ENCODE measurements around the gene MTHFD1L.

The MTHFD1L gene

GRCh38 chr6:151131324-151132007, 266.0 kb downstream of the MTHFD1L start:
- no peak for DNase-seq

DNA sequence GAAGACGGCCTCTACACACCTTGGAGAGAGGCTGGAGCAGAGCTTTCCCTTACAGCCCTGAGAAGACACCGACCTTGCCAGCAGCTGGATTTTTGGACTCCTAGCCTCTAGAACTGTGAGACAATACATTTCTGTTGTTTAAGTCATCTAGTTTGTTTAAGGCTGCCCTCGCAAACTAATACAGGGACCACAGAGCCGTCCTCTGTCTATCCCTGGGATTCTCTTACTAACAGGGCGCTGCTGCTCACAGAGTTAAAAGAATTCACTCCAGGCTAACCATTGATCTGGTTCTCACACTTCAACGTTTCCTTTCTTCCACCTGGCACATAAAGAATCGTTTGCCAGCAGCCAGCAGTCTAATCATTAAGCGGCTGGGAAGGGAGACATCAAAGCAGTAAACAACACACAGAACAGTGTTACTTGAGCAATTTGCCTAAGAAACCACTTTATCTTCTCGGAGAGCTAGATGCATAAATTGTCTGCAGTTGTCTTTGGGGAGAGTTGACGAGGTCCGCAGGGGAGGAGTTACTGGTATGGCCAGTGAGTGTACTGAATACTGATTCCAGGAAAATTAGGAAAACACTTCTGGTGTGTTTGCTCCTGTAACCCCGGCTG, 270.7 kb downstream of the MTHFD1L start:
- DNase-seq, result no peak

GRCh38 chr6:151137542-151137941, 272.0 kb downstream of the MTHFD1L start:
- no peak for DNase-seq

GRCh38 chr6:151139524-151139923, 274.0 kb downstream of the MTHFD1L start:
- DNase-seq, result no peak

DNA sequence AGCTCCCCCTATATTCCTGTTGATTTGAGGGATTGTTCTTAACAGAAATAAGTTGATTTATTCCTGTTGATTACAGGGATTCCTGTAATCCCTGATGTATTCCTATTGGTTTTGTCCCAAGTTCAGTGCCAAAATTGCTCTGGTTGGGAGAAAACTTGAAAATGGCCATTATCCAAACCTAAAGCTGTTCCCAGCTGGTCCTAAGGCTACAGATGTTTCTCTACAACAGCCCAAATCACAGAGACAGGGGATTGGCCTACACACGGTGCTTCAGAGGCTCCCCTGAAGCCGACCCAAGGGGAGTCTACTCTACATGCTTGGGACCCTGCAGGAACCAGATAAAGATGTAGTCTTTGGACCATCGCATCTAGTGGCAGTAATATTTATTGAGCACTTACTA, 275.3 kb downstream of the MTHFD1L start:
- DNase-seq, result no peak

GRCh38 chr6:151141685-151142084, 276.2 kb downstream of the MTHFD1L start:
- DNase-seq, result no peak

- no peak for DNase-seq
Measured at GRCh38 chr6:151142676-151143075, 277.2 kb downstream of the MTHFD1L start.

DNA sequence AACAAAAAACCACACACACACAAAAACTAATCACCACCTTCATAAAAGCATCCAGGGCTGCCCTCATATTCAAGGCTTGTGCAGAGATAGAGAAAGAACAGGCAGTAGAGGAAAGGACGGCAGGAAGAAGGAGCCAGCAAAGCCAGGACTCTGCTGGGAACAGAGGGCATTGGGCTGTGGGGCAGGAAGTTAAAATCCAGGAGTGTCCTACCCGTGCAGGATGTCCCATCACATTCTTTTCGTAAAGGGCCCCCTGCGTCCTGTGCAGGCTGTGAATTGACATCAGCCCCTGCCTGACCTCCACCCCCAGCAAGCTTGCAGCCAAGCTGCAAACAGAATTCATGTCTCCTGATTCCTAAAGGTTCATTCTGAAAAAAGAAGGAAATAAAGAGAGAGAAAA, 277.8 kb downstream of the MTHFD1L start:
- DNase-seq, result no peak

DNA sequence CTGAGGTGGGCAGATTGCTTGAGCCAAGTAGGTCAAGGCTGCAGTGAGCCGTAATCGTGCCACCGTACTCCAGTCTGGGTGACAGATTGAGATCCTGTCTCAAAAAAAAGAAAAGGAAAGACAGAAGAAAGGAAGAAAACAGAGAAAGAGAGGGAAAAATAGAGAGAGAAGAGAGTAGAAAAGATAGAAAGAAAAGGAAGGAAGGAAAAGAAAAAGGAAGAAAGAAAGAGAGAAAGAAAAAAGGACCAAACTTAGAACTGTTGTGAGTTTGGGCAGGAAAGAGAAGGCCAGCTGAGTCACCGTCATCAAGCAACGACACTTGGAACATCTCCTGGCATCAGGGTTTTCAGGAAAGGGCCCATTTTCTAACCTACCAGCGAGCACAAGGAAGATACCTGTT, 278.3 kb downstream of the MTHFD1L start:
- no peak for DNase-seq

- no peak for DNase-seq
Measured at GRCh38 chr6:151147118-151147832, 281.8 kb downstream of the MTHFD1L start.

DNA sequence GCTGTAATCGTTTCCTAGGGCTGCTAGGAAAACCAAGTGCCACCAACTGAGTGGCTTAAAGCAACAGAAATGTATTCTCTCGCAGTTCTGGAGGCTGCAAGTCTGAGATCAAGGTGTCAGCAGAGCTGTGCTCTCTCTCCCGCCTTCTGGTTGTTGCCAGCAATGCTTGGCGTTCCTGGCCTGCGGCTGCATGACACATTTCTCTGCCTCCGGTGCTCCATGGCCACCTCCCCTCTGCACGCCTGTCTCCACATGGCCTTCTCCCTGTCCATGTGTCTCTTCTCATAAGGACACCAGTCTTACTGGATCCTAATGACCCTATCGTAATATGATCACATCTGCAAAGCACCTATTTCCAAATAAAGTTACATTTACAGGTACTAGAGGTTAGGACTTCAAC, 282.6 kb downstream of the MTHFD1L start:
- no peak for DNase-seq

DNA sequence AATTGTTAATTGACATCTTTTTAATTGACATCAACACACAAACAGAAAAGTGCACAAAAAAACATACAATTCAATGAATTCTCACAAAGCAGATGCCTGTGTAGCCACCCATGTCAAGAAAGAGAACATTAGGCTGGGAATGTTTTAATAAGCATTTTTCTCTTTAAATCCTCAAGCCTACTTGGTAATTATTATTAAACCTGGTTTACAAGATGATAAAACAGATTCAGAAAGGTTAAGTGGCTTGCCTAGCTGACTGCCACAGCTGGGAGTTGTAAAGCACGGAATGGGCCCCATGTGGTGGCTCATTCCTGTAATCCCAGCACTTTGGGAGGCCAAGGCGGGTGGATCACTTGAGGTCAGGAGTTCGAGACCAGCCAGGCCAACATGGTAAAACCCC, 284.3 kb downstream of the MTHFD1L start:
- no peak for DNase-seq

Data from DMS79 treated with DMSO at 0.1 percent for 48 hours (cell line).